ENCODE results near the gene OR10G7. TPM values are rescaled to one million over a fixed set of nuclear protein-coding genes. Genes with fewer than 3 reads are reported as not detected.

The OR10G7 gene
- polyA plus RNA-seq, 3 donors = not detected

GRCh38 chr11:124012697-124013096 lies 28.4 kb downstream of the OR10G7 start, which contains the start of gene OR10G4:
Gene OR10G4, plus strand, starts transcription at chr11:124012997. Its CDS starts 2,578 bp downstream, at chr11:124015575.
- H3K36me3 ChIP-seq (replicated peaks in 1 of 2; ENCODE audit: control insufficient read depth in 1 of 2, insufficient read depth in 2 of 2, low read length in 2 of 2) = no peaks in the 10 kb centered on the region
- H3K27me3 ChIP-seq (ENCODE audit: control insufficient read depth in 2 of 2, insufficient read depth in 2 of 2, low read length in 2 of 2) = no peaks in the 10 kb centered on the region
- no peak for DNase-seq
- no peak within 1 kb of the TSS for H3K4me3 ChIP-seq (replicated peaks in 1 of 3; ENCODE audit: low read depth in 2 of 3, low read length in 3 of 3)
- H3K4me1 ChIP-seq (ENCODE audit: control insufficient read depth in 1 of 2, insufficient read depth in 2 of 2, low read length in 2 of 2) = no peaks in the 10 kb centered on the region
- no peak within 1 kb of the TSS for H3K4me2 ChIP-seq (replicated peaks; ENCODE audit: extremely low read depth, low read length, poor library complexity, severe bottlenecking)
- Mint-ChIP-seq H3K27ac (no peak within 1 kb of the TSS), H3K27me3 (ENCODE audit: low read depth in 3 of 3) (peaks cover 0 to 3% (median 0%) of the 10 kb centered on the region in 3 donors), H3K4me3 (no peak within 1 kb of the TSS), H3K9me3 (peaks cover 0 to 3% (median 0%) of the 10 kb centered on the region in 7 donors), H3K36me3 (no peaks in the 10 kb centered on the region), H3K4me1 (no peaks in the 10 kb centered on the region)
- H3K79me2 ChIP-seq (ENCODE audit: insufficient read depth, low read length) = no peaks in the 10 kb centered on the region
- no peaks in the 10 kb centered on the region for H3K9me3 ChIP-seq (replicated peaks in 1 of 2; ENCODE audit: control insufficient read depth in 1 of 2, insufficient read depth in 1 of 2, low read length in 2 of 2)
- TF ChIP-seq, protein P1, sequence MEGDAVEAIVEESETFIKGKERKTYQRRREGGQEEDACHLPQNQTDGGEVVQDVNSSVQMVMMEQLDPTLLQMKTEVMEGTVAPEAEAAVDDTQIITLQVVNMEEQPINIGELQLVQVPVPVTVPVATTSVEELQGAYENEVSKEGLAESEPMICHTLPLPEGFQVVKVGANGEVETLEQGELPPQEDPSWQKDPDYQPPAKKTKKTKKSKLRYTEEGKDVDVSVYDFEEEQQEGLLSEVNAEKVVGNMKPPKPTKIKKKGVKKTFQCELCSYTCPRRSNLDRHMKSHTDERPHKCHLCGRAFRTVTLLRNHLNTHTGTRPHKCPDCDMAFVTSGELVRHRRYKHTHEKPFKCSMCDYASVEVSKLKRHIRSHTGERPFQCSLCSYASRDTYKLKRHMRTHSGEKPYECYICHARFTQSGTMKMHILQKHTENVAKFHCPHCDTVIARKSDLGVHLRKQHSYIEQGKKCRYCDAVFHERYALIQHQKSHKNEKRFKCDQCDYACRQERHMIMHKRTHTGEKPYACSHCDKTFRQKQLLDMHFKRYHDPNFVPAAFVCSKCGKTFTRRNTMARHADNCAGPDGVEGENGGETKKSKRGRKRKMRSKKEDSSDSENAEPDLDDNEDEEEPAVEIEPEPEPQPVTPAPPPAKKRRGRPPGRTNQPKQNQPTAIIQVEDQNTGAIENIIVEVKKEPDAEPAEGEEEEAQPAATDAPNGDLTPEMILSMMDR (IDR thresholded peaks at IDR 0.05) = no peak
- no peak within 1 kb of the TSS for H3K9ac ChIP-seq (ENCODE audit: insufficient read depth, low read length, poor library complexity, severe bottlenecking)
- WGBS (ENCODE audit: insufficient coverage) = no CpG with 5 or more reads among the region's 2 CpGs
- no peak within 1 kb of the TSS for H3K27ac ChIP-seq (ENCODE audit: low read depth in 1 of 2, low read length in 2 of 2)
- intact Hi-C loops (cut with micrococcal nuclease) = no loop called here
- no peak within 1 kb of the TSS for H2AFZ ChIP-seq (ENCODE audit: insufficient read depth, low read depth, low read length, poor library complexity, severe bottlenecking)
- no peaks in the 10 kb centered on the region for H4K20me1 ChIP-seq (ENCODE audit: insufficient read depth, low read length)

GRCh38 chr11:123995119-123995518 lies 46.0 kb downstream of the OR10G7 start, which contains the start of gene OR10G6:
Gene OR10G6, minus strand, starts transcription at chr11:123995161. Its CDS starts 0 bp downstream, at chr11:123995161.
- H3K4me2 ChIP-seq (replicated peaks; ENCODE audit: extremely low read depth, low read length, poor library complexity, severe bottlenecking) = no peak within 1 kb of the TSS
- Mint-ChIP-seq H3K27me3 (ENCODE audit: low read depth in 3 of 3) (peaks cover 1 to 3% (median 3%) of the 10 kb centered on the region in 3 donors), H3K36me3 (no peaks in the 10 kb centered on the region), H3K27ac (no peak within 1 kb of the TSS), H3K4me3 (no peak within 1 kb of the TSS), H3K4me1 (no peaks in the 10 kb centered on the region), H3K9me3 (peaks cover 0 to 3% (median 1%) of the 10 kb centered on the region in 7 donors)
- no peaks in the 10 kb centered on the region for H3K27me3 ChIP-seq (ENCODE audit: control insufficient read depth in 2 of 2, insufficient read depth in 2 of 2, low read length in 2 of 2)
- no CpG with 5 or more reads among the region's 1 CpG for WGBS (ENCODE audit: insufficient coverage)
- no peaks in the 10 kb centered on the region for H3K79me2 ChIP-seq (ENCODE audit: insufficient read depth, low read length)
- no peak within 1 kb of the TSS for H2AFZ ChIP-seq (ENCODE audit: insufficient read depth, low read depth, low read length, poor library complexity, severe bottlenecking)
- intact Hi-C loops (cut with micrococcal nuclease) = no loop called here
- H4K20me1 ChIP-seq (ENCODE audit: insufficient read depth, low read length) = no peaks in the 10 kb centered on the region
- H3K36me3 ChIP-seq (replicated peaks in 1 of 2; ENCODE audit: control insufficient read depth in 1 of 2, insufficient read depth in 2 of 2, low read length in 2 of 2) = no peaks in the 10 kb centered on the region
- TF ChIP-seq, protein P1 (IDR thresholded peaks at IDR 0.05) = no peak
- no peak within 1 kb of the TSS for H3K27ac ChIP-seq (ENCODE audit: low read depth in 1 of 2, low read length in 2 of 2)
- no peaks in the 10 kb centered on the region for H3K4me1 ChIP-seq (ENCODE audit: control insufficient read depth in 1 of 2, insufficient read depth in 2 of 2, low read length in 2 of 2)
- no peak within 1 kb of the TSS for H3K9ac ChIP-seq (ENCODE audit: insufficient read depth, low read length, poor library complexity, severe bottlenecking)
- DNase-seq = no peak
- no peaks in the 10 kb centered on the region for H3K9me3 ChIP-seq (replicated peaks in 1 of 2; ENCODE audit: control insufficient read depth in 1 of 2, insufficient read depth in 1 of 2, low read length in 2 of 2)
- no peak within 1 kb of the TSS for H3K4me3 ChIP-seq (replicated peaks in 1 of 3; ENCODE audit: low read depth in 2 of 3, low read length in 3 of 3)

Other genes starting within 250 kb of the OR10G7 start
- not detected for gene OR6M1, start 235.0 kb downstream of the OR10G7 start, polyA plus RNA-seq
- not detected for gene TMEM225, start 155.7 kb downstream of the OR10G7 start, polyA plus RNA-seq
- not detected for gene OR8D4, start 139.2 kb downstream of the OR10G7 start, polyA plus RNA-seq
- gene OR4D5, start 101.7 kb downstream of the OR10G7 start, polyA plus RNA-seq = not detected
- gene OR6T1, start 97.5 kb downstream of the OR10G7 start, polyA plus RNA-seq = not detected
- not detected for gene OR10S1, start 63.5 kb downstream of the OR10G7 start, polyA plus RNA-seq
- gene OR10G6, start 46.2 kb downstream of the OR10G7 start, polyA plus RNA-seq = not detected
- not detected for gene OR10G4, start 28.3 kb downstream of the OR10G7 start, polyA plus RNA-seq
- gene OR10G9, start 18.3 kb downstream of the OR10G7 start, polyA plus RNA-seq = not detected
- gene OR10G8, start 14.5 kb downstream of the OR10G7 start, polyA plus RNA-seq = not detected
- gene VWA5A, start 74.1 kb upstream of the OR10G7 start, polyA plus RNA-seq = 10 to 100 TPM in 1 of 3 donors, 1 to 10 TPM in 2; 7.6 to 11.2 (median 8.8) TPM
- gene OR10D3, start 142.0 kb upstream of the OR10G7 start, polyA plus RNA-seq = not detected
- not detected for gene OR8G1, start 199.8 kb upstream of the OR10G7 start, polyA plus RNA-seq
- gene OR8G5, start 215.1 kb upstream of the OR10G7 start, polyA plus RNA-seq = not detected

All from CD14-positive monocyte (primary cell).